CD4-positive, alpha-beta T cell treated with Interleukin-21 for 1 hour (primary cell): ENCODE data around the gene HNF1A.
A peak's percentile ranks its signal among the peaks of the same experiment; 100 is the strongest.
"Not testable (repeated sequence)": the region's sequence is repeated elsewhere in the genome, so short reads cannot be mapped to it uniquely, and the experiment has no call there.

Experiments used
- DNase-seq: peaks from one replicate; pipeline ENCODE4 v3.0.0-alpha.2; 2020

The HNF1A gene, protein sequence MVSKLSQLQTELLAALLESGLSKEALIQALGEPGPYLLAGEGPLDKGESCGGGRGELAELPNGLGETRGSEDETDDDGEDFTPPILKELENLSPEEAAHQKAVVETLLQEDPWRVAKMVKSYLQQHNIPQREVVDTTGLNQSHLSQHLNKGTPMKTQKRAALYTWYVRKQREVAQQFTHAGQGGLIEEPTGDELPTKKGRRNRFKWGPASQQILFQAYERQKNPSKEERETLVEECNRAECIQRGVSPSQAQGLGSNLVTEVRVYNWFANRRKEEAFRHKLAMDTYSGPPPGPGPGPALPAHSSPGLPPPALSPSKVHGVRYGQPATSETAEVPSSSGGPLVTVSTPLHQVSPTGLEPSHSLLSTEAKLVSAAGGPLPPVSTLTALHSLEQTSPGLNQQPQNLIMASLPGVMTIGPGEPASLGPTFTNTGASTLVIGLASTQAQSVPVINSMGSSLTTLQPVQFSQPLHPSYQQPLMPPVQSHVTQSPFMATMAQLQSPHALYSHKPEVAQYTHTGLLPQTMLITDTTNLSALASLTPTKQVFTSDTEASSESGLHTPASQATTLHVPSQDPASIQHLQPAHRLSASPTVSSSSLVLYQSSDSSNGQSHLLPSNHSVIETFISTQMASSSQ

DNA sequence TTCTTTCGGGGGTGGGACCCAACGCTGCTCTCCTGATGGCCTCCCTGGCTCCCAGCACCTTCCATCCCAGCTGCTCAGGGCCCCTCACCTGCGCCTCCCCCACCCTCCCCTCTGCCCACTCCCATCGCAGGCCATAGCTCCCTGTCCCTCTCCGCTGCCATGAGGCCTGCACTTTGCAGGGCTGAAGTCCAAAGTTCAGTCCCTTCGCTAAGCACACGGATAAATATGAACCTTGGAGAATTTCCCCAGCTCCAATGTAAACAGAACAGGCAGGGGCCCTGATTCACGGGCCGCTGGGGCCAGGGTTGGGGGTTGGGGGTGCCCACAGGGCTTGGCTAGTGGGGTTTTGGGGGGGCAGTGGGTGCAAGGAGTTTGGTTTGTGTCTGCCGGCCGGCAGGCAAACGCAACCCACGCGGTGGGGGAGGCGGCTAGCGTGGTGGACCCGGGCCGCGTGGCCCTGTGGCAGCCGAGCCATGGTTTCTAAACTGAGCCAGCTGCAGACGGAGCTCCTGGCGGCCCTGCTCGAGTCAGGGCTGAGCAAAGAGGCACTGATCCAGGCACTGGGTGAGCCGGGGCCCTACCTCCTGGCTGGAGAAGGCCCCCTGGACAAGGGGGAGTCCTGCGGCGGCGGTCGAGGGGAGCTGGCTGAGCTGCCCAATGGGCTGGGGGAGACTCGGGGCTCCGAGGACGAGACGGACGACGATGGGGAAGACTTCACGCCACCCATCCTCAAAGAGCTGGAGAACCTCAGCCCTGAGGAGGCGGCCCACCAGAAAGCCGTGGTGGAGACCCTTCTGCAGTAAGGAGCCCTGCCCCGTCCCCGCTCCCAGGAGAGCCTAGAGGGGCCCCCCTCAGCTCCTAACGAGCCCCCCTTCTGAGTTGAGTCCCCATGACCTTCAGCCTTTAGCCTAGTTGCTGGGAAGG is at the start of gene HNF1A:
Gene HNF1A (plus strand): TSS at position 248 of the 924 bp plus-strand sequence. CDS start 226 bp downstream, at position 474.
- DNase-seq, result no peak

DNA sequence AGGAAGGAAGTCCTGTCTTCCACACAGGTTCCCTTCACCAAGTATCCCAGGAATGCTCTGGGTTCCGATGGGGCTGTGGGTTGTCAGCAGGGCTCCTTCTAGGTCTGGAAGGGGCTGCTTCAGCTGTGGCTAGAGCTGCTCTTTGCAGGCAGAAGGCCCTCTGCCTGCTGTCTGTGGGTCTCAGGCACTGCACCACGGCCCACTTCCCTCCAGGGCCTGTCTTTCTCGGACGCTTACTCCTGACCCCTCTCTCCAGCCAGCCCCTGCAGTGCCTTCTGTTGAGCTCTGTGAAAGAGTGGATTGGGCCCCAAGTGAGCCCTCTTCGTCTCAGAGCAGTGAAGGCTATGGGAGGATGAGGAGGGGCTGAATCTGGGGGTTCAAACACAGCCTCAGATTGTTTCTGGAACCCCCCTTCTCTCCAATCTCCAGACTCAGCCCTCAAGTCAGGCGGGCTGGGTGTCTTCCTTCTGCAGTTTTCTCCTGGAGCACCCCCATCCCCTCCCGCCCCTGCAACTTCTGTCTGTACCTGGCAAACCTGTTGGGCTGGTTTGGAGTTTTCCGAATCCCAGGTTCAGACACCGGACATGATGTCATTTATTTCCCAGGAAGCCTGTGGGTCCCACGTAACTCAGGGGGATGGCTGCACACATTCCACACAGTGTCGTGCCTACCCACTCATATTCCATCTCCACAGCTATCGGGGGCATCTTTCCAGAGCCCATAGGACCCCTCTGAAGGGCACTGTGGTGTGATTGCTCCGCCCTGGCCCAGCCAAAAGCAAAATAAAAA is 49.3 kb upstream of the HNF1A start:
- no peak for DNase-seq

DNA sequence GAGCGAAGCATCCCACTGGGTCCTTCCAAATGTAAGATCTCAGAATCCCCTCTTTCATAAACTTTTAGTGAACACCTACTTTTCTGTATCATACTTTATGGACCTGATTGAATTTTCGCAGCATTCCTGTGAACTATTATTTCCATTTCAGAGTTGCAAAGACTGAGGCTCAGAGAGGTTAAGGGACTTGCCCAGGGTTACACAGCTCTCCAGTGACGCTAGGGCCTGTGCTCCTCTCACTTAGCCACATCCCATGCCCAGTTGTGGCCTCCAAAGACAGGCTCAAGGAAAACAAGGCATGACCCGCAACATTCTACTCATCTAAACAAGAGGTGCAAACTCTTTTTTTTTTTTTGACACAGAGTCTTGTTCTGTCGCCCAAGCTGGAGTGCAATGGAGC is 48.3 kb upstream of the HNF1A start:
- no peak for DNase-seq

DNA sequence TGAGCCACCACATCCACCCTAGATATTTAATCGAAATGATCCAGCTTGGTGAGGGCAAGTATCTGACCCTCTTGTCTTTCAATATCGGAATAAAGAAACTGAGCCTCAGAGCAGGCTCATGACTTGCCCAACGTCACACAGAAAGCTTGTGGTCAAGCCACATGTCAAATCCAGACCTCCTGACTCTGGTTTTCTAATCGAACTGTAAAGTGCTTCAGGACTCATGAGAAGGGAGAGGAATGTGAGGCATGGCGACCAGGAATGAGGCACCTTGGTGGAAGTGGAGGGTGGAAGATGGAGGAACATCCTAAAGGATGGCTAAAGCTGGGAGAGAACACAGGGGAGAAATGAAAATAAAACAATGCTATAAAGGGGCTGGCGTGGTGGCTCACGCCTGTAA is 46.3 kb upstream of the HNF1A start:
- no peak for DNase-seq

DNA sequence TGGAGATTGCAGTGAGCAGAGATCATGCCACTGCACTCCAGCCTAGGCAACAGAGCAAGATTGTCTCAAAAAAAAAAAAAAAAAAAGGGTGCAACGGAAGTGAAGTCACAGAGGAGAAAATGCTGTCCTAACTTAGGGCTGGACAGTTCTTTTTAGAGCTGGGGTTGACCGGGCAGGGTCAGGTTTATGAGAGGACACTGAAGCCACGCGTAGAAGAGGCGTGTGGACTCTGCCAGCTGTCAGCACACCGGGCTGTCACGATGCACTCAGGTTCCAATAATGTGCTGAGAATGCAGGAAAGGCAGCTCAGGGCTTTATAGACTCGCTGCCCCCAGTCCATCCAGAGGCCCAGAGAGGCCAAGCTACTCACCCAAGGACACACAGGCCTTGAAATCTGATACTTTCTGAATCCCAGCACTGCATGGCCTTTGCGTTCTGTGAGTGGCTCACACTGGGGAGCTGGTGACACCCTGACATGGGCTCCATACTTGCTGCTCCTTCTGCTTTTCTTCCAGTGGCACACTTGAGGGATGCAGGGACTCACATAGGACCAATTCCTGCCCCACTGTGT is 45.3 kb upstream of the HNF1A start:
- DNase-seq, result no peak

DNA sequence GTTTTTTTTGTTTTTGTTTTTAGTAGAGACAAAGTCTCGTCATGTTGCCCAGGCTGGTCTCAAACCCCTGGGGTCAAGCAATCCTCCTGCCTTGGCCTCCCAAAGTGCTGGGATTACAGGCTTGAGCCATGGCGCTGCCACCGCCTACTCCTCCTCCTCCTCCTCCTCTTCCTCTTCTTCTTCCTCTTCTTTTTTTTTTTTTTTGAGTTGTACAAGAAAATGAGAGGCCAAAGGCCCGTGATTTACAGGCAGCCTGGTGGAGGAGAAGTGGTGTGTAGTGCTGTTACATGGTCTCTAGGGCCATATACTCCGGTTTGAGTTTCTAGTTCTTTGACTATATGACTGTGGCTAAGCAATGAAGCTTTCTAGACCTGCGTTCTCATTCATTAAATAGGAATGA is 44.6 kb upstream of the HNF1A start:
- no peak for DNase-seq

DNA sequence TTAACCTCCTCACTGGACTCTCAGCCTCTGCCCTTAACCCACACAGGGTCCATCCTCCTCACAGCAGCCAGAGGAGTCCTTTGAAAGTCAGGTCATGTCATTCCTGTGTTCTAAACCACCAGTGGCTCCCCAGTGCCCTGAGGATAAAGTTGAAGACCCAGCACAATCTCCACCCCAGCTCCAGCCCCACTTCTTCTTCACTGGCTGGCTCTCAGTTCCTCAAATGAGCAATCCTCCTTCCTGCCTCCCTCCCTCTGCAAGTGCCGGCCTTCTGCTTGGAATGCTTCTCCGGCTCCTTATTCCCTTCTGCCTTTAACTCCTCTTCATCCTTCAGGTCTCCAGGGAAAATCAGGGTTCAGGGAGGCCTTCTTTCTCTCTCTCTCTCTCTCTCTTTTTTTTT is 42.1 kb upstream of the HNF1A start:
- DNase-seq, result no peak

DNA sequence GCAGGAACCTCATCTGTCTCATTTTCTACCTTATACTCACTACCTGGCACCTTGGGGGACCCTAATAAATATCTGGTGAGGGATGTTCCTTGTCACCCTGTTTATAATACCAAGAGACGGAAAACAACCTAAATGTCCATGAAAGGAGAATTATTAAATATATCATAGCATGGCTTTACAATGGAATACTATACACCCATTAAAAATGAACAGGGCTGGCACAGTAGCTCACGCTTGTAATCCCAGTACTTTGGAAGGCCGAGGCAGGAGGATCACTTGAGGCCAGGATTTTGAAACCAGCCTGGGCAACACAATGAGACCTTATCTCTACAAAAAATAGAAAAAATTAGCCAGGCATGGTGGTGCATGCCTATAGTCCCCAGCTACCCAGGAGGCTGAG is 39.8 kb upstream of the HNF1A start:
- no peak for DNase-seq

DNA sequence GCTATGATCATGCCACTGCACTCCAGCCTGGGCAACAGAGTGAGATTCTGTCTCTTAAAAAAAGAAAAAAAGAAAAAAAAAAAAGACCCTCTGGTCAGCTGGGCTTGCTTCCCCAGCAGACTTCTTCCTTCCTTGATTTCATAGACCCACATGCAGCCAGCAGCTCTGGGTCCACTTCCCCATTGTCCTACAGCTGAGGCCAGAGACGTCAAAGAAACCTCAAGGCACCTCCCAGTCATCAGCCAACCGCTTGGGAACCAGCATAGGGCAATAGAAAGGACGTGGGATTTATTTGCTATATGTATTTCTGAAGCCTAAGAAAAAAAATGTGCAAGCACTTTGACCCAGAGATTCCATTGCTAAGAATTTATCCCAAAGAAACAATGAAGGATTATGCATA is 38.8 kb upstream of the HNF1A start:
- peak; percentile 4 for DNase-seq

DNA sequence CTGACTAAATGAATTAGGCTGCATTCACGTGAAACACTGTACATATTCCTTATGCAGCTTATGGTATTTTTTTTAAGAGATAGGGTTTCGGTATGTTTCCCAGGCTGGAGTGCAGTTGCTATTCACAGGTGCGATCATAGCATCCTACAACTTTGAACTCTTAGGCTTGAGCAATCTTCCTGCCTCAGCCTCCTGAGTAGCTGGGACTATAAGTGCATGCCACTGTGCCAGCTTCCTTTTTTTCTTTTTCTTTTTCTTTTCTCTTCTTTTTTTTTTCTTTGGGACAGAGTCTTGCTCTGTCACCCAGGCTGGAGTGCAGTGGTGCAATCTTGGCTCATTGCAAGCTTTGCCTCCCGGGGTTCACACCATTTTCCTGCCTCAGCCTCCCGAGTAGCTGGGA is 38.3 kb upstream of the HNF1A start:
- no peak for DNase-seq

DNA sequence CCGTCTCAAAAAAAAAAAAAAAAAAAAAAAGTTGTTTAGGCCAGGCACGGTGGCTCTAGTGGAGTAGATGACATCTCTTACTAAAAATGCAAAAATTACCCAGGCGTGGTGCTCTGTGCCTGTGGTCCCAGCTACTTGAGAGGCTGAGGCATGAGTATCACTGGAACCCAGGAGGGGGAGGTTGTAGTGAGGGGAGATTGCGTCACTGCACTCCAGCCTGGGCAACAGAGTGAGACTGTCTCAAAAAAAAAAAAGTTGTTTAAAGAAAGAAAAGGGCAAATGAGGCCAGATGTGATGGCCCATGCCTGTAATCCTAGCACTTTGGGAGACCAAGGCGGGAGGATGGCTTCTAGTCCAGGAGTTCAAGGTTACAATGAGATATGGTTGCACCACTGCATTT is 37.5 kb upstream of the HNF1A start:
- no peak for DNase-seq

DNA sequence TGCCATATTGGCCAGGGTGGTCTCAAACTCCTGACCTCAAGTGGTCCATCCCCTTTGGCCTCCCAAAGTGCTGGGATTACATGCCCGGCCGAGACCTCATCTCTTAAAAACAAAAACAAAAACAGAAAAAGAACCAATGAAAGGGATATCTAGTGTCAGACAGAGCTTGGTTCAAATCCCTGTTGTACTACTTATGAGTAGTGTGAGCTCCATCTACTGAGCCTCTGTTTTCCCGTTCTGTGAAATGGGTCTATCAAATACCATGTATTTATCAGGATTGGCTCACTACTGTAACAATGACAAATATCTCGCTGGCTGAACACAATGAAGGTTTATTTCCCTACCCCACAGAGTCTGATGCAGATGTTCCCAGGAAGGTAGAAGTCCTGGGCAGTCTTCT is 36.9 kb upstream of the HNF1A start:
- DNase-seq, result no peak

DNA sequence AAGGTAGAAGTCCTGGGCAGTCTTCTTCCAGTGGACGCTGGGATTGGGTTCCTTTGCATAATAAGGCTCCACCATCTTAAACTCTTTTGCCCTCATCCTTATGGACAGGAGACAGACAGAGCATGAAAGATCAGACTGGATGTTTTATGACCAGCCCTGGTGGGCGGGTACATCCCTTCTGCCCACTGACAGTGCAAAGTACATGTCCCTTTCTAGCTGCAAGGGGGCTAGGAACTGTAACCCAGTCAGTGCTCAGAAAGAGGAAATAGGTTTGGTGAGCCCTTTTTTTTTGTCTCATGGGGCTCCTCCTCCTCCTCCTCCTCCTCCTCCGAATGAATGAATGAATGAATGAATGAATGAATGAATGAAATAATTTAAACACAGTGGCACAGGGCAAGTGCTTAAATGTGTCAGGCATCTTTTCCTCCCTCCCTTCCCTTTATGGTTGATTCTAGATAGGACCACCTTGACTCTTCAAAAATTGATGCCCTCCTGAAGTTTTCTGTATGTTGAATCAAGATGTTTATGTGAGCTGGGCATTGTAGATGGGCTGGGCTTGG is 36.4 kb upstream of the HNF1A start:
- no peak for DNase-seq

DNA sequence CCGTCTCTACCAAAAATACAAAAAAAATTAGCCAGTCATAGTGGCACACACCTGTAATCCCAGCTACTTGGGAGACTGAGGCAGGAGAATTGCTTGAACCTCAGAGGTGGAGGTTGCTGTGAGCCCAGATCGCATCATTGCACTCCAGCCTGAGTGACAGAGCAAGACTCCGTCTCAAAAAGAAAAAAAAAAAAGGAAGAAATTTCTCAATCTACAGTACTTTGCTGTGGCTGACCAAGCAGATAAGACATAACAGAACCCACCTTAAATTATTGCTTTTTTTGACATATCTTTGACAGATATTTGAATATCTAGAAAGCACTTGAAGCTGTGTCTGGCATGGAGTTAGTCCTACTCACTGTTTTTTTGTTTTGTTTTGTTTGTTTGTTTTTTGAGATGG is 34.9 kb upstream of the HNF1A start:
- DNase-seq, result no peak

DNA sequence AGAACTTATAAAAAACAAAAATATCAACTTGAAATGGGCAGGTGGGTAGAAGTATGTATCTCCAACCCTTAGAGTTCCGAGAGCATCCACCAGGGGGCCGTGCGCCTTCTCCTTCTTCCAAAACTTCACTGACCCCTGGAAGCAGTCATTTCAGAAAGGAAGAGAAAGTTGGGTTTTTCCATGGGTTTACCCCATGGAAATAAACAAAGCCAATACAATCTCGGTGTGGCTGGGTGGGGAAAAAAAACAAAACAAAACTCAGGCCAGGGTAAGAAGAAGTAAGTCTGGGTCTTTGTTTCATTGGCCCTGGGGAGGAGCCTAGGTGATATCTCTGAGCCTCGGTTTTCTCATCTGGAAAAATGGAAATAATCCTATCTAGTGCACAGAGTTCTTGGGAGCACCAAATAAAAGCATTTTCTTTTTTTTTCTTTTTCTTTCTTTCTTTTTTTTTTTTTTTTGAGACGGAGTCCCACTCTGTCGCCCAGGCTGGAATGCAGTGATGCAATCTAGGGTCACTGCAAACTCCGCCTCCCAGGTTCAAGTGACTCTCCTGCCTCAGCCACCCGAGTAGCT is 33.6 kb upstream of the HNF1A start:
- DNase-seq, result peak; percentile 62

DNA sequence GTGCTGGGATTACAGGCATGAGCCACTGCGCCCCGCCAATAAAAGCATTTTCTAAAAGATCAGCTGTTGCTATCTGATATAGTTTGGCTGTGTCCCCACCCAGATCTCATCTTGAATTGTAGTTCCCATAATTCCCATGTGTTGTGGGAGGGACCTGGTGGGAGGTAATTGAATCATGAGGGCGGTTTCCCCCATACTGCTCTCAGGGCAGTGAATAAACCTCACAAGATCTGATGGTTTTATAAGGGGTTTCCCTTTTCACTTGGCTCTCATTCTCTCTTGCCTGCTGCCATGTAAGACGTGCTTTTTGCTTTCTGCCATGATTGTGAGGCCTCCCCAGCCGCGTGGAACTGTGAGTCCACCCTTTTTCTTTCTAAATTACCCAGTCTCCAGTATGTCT is 32.8 kb upstream of the HNF1A start:
- not testable (repeated sequence) for DNase-seq

DNA sequence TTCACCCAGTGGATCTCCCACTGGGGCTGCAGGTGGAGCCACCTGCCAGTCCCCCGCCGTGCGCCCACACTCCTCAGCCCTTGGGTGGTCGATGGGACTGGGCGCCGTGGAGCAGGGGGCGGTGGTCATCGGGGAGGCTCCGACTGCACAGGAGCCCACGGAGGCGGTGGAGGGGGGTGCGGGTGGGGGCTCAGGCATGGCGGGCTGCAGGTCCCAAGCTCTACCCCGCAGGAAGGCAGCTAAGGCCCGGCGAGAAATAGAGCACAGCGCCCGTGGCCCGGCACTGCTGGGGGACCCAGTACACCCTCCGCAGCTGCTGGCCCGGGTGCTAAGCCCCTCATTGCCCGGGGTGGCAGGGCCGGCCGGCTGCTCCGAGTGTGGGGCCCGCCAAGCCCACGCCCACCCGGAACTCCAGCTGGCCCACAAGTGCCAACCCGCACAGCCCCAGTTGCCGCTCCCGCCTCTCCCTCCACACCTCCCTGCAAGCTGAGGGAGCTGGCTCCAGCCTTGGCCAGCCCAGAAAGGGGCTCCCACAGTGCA is 28.0 kb upstream of the HNF1A start:
- DNase-seq, result not testable (repeated sequence)

DNA sequence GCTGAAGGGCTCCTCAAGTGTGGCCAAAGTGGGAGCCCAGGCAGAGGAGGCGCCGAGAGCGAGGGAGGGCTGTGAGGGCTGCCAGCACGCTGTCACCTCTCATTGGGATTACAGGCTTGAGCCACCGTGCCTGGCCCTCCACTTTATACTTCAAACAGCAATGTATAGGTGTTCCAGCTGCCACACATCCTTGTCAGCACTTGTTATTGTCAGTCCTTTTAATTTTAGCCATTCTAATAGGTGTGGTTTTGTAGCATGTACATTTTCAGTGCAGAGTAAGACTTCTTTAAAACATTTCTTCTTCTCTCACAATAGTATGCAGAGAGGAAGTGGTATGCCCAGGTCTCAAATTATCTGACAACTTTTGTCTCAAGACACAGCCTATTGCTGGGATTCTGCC is 27.5 kb upstream of the HNF1A start:
- DNase-seq, result no peak

DNA sequence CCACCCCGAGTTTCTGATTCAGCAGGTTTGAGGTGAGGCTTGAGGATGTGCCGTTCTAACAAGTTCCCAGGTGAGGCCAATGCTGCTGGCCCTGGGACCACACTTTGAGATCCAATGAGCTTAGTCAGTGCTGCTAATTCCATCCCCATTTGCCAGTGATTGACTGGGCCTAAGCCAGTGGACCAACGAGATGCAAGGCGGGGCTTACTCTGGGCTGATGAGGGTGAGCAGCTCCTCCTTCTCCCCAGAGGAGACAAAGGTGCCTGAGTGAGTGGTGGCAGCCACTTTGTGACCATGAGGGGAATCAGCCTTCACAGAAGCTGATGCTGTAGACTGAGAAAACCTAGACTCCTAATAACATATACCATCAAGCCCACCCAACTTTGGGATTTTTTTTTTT is 23.1 kb upstream of the HNF1A start:
- no peak for DNase-seq

DNA sequence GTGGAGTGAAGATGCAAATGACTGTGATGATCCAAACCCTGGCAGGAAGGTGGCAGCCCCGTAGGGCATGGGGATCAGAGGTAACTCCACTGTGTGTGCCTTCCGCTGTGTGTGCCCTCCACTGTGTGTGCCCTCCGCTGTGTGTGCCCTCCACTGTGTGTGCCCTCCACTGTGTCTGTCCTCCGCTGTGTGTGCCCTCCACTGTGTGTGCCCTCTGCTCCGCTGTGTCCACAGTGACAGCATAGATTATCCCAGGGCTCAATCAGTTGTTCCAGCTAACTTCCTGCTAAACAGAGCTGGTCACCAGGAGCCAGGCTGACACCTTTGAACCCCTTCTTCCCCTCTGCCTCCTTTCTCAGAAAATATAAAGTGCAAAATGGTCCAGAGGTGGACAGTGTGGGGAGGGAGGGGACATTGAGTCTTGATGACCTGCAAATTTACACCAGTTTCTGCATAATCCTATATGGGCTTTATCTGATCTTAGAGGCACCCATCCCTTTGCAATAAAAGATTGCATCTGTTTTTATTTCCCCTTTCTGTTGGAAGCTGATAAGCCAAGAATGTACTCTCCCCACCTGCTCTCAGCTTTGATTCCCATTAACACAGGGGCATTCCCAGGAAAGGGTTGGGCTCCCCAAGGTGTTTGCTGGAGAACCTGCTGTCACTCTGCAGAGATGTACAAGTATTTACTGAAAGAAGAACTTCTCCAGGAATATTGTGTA is 21.6 kb upstream of the HNF1A start:
- DNase-seq, result no peak
